ENCODE data around the gene TKT. TPM values are rescaled to one million over a fixed set of nuclear protein-coding genes. Genes with fewer than 3 reads are reported as not detected.

The TKT gene
- total RNA-seq, 3 donors from 2014 or later (not counting 1 experiment from before 2014, with no cell fraction given), result 82.9 to 126 (median 107) TPM

GRCh38 chr3:53211706-53212702 lies 43.8 kb downstream of the TKT start:
- intact Hi-C loops (cut with micrococcal nuclease), result no loop called here
- Histone ChIP-seq H3K9me3 (ENCODE audit: control insufficient read depth, insufficient read depth, low read length) (peaks cover 3% of the 10 kb centered on the region), H3K27ac (ENCODE audit: low read length) (no peak overlapping the region), H3K4me3 (ENCODE audit: low read length) (no peak overlapping the region), H3K27me3 (ENCODE audit: control insufficient read depth, insufficient read depth, low read length) (no peaks in the 10 kb centered on the region), H3K36me3 (ENCODE audit: control insufficient read depth, insufficient read depth, low read length) (no peaks in the 10 kb centered on the region), H3K4me1 (ENCODE audit: control insufficient read depth, insufficient read depth, low read length) (no peaks in the 10 kb centered on the region)
- no peaks in the 10 kb centered on the region for H3K4me1 Mint-ChIP-seq
- H3K9me3 Mint-ChIP-seq, result peaks cover 0 to 3% of the 10 kb centered on the region in 2 donors
- H3K27me3 Mint-ChIP-seq (ENCODE audit: low read depth in 2 of 2), result no peaks in the 10 kb centered on the region
- no peak for TF ChIP-seq CTCF (IDR thresholded peaks at IDR 0.05)
- H3K36me3 Mint-ChIP-seq, result no peaks in the 10 kb centered on the region
- no peak overlapping the region for H3K27ac Mint-ChIP-seq
- ATAC-seq, result peak in 1 of 3 donors; percentile 36
- H3K4me3 Mint-ChIP-seq, result no peak overlapping the region
- WGBS (ENCODE audit: insufficient coverage), result 60% methylated on average over 8 of the region's 9 CpGs
- no peak for DNase-seq

- H3K36me3 ChIP-seq (ENCODE audit: control insufficient read depth, insufficient read depth, low read length), result no peaks in the 10 kb centered on the region
- no peak for TF ChIP-seq CTCF (IDR thresholded peaks at IDR 0.05)
- H3K27me3 ChIP-seq (ENCODE audit: control insufficient read depth, insufficient read depth, low read length), result no peaks in the 10 kb centered on the region
- Mint-ChIP-seq H3K27ac (no peak overlapping the region), H3K4me1 (no peaks in the 10 kb centered on the region), H3K27me3 (ENCODE audit: low read depth in 2 of 2) (peaks cover 0 to 6% of the 10 kb centered on the region in 2 donors), H3K4me3 (no peak overlapping the region), H3K36me3 (no peaks in the 10 kb centered on the region), H3K9me3 (no peaks in the 10 kb centered on the region)
- H3K27ac ChIP-seq (ENCODE audit: low read length), result no peak overlapping the region
- ATAC-seq (no peak), DNase-seq (no peak)
- H3K4me3 ChIP-seq (ENCODE audit: low read length), result no peak overlapping the region
- H3K9me3 ChIP-seq (ENCODE audit: control insufficient read depth, insufficient read depth, low read length), result no peaks in the 10 kb centered on the region
- intact Hi-C loops (cut with micrococcal nuclease), result no loop called here
- WGBS (ENCODE audit: insufficient coverage), result 83% methylated on average over 14 of the region's 14 CpGs
- H3K4me1 ChIP-seq (ENCODE audit: control insufficient read depth, insufficient read depth, low read length), result no peaks in the 10 kb centered on the region
These were observed 53.3 kb downstream of the TKT start for GRCh38 chr3:53202331-53203015.

- DNase-seq (no peak), ATAC-seq (no peak)
- H3K4me3 Mint-ChIP-seq, result no peak overlapping the region
- no peaks in the 10 kb centered on the region for H3K4me1 Mint-ChIP-seq
- Histone ChIP-seq H3K4me3 (ENCODE audit: low read length) (no peak overlapping the region), H3K9me3 (ENCODE audit: control insufficient read depth, insufficient read depth, low read length) (no peaks in the 10 kb centered on the region), H3K27me3 (ENCODE audit: control insufficient read depth, insufficient read depth, low read length) (no peaks in the 10 kb centered on the region), H3K4me1 (ENCODE audit: control insufficient read depth, insufficient read depth, low read length) (peaks cover 5% of the 10 kb centered on the region), H3K27ac (ENCODE audit: low read length) (no peak overlapping the region), H3K36me3 (ENCODE audit: control insufficient read depth, insufficient read depth, low read length) (no peaks in the 10 kb centered on the region)
- intact Hi-C loops (cut with micrococcal nuclease), result no loop called here
- no peak for TF ChIP-seq CTCF (IDR thresholded peaks at IDR 0.05)
- no peaks in the 10 kb centered on the region for H3K9me3 Mint-ChIP-seq
- H3K27me3 Mint-ChIP-seq (ENCODE audit: low read depth in 2 of 2), result peaks cover 0 to 6% of the 10 kb centered on the region in 2 donors
- no peak overlapping the region for H3K27ac Mint-ChIP-seq
- no peaks in the 10 kb centered on the region for H3K36me3 Mint-ChIP-seq
- 84% methylated on average over 18 of the region's 19 CpGs for WGBS (ENCODE audit: insufficient coverage)
These were observed 55.0 kb downstream of the TKT start for GRCh38 chr3:53200501-53201498.
